ENCODE measurements around the gene MCCC2.

- TF ChIP-seq, protein P1, sequence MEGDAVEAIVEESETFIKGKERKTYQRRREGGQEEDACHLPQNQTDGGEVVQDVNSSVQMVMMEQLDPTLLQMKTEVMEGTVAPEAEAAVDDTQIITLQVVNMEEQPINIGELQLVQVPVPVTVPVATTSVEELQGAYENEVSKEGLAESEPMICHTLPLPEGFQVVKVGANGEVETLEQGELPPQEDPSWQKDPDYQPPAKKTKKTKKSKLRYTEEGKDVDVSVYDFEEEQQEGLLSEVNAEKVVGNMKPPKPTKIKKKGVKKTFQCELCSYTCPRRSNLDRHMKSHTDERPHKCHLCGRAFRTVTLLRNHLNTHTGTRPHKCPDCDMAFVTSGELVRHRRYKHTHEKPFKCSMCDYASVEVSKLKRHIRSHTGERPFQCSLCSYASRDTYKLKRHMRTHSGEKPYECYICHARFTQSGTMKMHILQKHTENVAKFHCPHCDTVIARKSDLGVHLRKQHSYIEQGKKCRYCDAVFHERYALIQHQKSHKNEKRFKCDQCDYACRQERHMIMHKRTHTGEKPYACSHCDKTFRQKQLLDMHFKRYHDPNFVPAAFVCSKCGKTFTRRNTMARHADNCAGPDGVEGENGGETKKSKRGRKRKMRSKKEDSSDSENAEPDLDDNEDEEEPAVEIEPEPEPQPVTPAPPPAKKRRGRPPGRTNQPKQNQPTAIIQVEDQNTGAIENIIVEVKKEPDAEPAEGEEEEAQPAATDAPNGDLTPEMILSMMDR (IDR thresholded peaks at IDR 0.05): no peak
- TF ChIP-seq POLR2A (IDR thresholded peaks at IDR 0.05): no peak
Measured at GRCh38 chr5:71600783-71601182, 13.6 kb downstream of the MCCC2 start.

Measured in thyroid gland (tissue), 4 donors.